ENCODE results near the gene BRMS1L. TPM values are rescaled to one million over a fixed set of nuclear protein-coding genes. Genes with fewer than 3 reads are reported as not detected.

BRMS1L gene
- total RNA-seq, 2 donors from 2014 or later, result 5.5 to 10.2 TPM

DNA sequence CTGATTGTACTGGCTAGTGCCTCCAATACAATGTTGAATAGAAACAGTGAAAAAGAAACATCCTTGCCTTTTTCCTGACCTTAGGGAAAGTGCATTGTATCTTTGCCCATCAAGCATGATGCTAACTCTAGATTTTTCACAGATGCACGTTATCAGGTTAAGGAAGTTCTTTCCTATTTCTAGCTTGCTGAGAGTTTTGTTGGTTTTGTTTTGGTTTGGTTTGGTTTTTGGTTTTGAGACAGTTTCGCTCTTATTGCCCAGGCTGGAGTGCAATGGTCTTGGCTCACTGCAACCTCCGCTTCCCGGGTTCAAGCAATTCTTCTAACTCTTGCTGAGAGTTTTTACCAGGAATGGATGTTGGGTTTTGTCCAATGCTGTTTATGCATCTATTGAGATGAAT is 89.0 kb downstream of the BRMS1L start:
- Histone ChIP-seq H3K36me3 (no peaks in the 10 kb centered on the region), H3K9me3 (no peaks in the 10 kb centered on the region), H3K27me3 (no peaks in the 10 kb centered on the region), H3K4me3 (no peak overlapping the region), H3K4me1 (no peaks in the 10 kb centered on the region), H3K27ac (no peak overlapping the region)
- DNase-seq (ENCODE audit: low spot score), result no peak
- TF ChIP-seq CTCF (IDR thresholded peaks at IDR 0.05), result no peak

- H3K4me1 ChIP-seq, result no peaks in the 10 kb centered on the region
- DNase-seq (ENCODE audit: low spot score), result no peak
- no peak overlapping the region for H3K4me3 ChIP-seq
- no peaks in the 10 kb centered on the region for H3K9me3 ChIP-seq
- TF ChIP-seq CTCF (IDR thresholded peaks at IDR 0.05), result no peak
- no peaks in the 10 kb centered on the region for H3K27me3 ChIP-seq
- no peak overlapping the region for H3K27ac ChIP-seq
- H3K36me3 ChIP-seq, result no peaks in the 10 kb centered on the region
Observed at GRCh38 chr14:35915775-35916174, 89.6 kb downstream of the BRMS1L start.

Other genes with a start within 250 kb of the BRMS1L start
- 10 to 100 TPM; 26.9 to 29.6 TPM for gene RALGAPA1, start 17.0 kb upstream of the BRMS1L start, total RNA-seq

Measured in right atrium auricular region (tissue), 2 donors.